SK-N-MC (cell line): Measurements from ENCODE around the gene CDK2AP2.

Experiments used
- EZH2 ChIP-seq: fragments of 200-600 bp; sonication (generic); IDR thresholded peaks from one replicate; pipeline ENCODE4 v1.6.1; 2017; ENCODE audit warnings: antibody characterized with exemption
- FOXP2 ChIP-seq: optimal IDR thresholded peaks from 2 replicates; pipeline ENCODE3; 2011; ENCODE audit warnings: mild to moderate bottlenecking, moderate library complexity; ENCODE audit not compliant: insufficient read depth; ENCODE audit errors: extremely low read length, control extremely low read depth
- POLR2AphosphoS5 ChIP-seq: IDR thresholded peaks from 2 replicates; pipeline ENCODE4 v1.6.1; 2012; ENCODE audit warnings: mild to moderate bottlenecking, low read depth, low read length, borderline replicate concordance

DNA sequence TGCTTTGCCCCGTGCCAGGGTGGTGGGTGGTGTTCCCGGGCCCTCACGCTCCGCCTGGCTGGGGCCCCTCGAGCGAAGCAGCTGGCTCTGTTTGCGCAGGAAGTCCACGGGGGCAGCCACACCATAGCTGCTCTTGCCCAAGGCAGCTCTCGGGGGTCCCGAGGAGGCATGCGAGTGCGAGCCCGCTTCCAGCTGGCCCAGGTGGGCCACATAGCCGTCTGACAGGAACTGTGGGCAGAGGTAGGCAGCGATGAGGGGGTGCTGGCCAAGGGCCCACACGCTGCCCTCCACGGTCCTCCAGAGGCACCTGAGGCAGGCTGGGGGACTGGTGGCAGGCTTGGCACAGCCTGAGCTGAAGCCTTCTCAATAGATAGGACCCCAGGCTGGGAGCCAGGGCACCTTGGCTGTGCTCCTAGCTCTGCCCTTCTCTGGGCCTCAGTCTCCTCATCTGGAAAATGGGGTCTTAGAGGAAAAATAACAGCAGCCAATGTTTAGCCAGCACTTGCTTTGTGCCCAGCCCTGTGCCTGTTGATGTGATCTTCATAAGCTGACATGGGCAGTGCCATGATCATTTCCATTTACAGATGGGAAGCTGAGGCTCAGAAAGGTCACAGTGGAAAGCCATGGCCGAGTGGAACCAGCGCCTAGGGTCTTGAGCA lies 15.8 kb downstream of the CDK2AP2 start:
- no peak for TF ChIP-seq EZH2
- no peak for TF ChIP-seq POLR2AphosphoS5
- no peak for TF ChIP-seq FOXP2
